Astrocyte (in vitro differentiated cells and primary cell): ENCODE results near the gene RFX1. TPM values are rescaled to one million over a fixed set of nuclear protein-coding genes. Genes with fewer than 3 reads are reported as not detected.

Experiments used
- DNase-seq: peaks from one replicate; pipeline ENCODE4 v3.0.0-alpha.2; 2010; ENCODE audit warnings: low read depth
- FAIRE-seq: peaks from 2 replicates; lab custom pipeline; 2011; peaks lifted over from hg19 to GRCh38; lab: Jason Lieb, UNC
- H2AFZ ChIP-seq: 2 replicates; pipeline ENCODE4 v1.6.0; 2012; ENCODE audit warnings: low read depth, low read length, inconsistent platforms
- H3K27ac ChIP-seq: 2 replicates; pipeline ENCODE4 v1.5.1; 2011; ENCODE audit warnings: low read depth, low read length, inconsistent platforms
- H3K27me3 ChIP-seq: 2 replicates; pipeline ENCODE4 v1.6.0; 2011; ENCODE audit warnings: low read length, inconsistent platforms; ENCODE audit not compliant: insufficient read depth
- H3K36me3 ChIP-seq: 2 replicates; pipeline ENCODE4 v1.5.1; 2011; ENCODE audit warnings: low read length, inconsistent platforms; ENCODE audit not compliant: insufficient read depth
- H3K4me1 ChIP-seq: 2 replicates; pipeline ENCODE4 v1.5.1; 2011; ENCODE audit warnings: low read length, inconsistent platforms; ENCODE audit not compliant: insufficient read depth
- H3K4me2 ChIP-seq: 2 replicates; pipeline ENCODE4 v1.6.0; 2012; ENCODE audit warnings: low read length, inconsistent platforms
- H3K4me3 ChIP-seq: 2 replicates; pipeline ENCODE4 v1.5.1; 2011; ENCODE audit warnings: low read depth, mild to moderate bottlenecking, low read length, inconsistent platforms; ENCODE audit not compliant: insufficient read depth
- H3K79me2 ChIP-seq: 2 replicates; pipeline ENCODE4 v1.6.0; 2012; ENCODE audit warnings: mild to moderate bottlenecking, low read length, inconsistent platforms; ENCODE audit not compliant: insufficient read depth
- H3K9ac ChIP-seq: 2 replicates; pipeline ENCODE4 v1.6.0; 2012; ENCODE audit warnings: mild to moderate bottlenecking, low read length, inconsistent platforms
- H3K9me3 ChIP-seq: 2 replicates; pipeline ENCODE4 v1.5.1; 2012; ENCODE audit warnings: low read depth, mild to moderate bottlenecking, low read length, inconsistent platforms; ENCODE audit not compliant: insufficient read depth
- H4K20me1 ChIP-seq: 2 replicates; pipeline ENCODE4 v1.6.0; 2012; ENCODE audit warnings: low read length, inconsistent platforms; ENCODE audit not compliant: insufficient read depth
- H3K27ac Mint-ChIP-seq: one replicate; pipeline ENCODE4 v1.8.0; 2021; ENCODE audit warnings: mild to moderate bottlenecking, mixed read lengths; ENCODE audit not compliant: unreplicated experiment
- H3K27me3 Mint-ChIP-seq: one replicate; pipeline ENCODE4 v1.8.0; 2021; ENCODE audit warnings: low read depth, mixed read lengths; ENCODE audit not compliant: unreplicated experiment
- H3K36me3 Mint-ChIP-seq: one replicate; pipeline ENCODE4 v1.8.0; 2021; ENCODE audit warnings: low read depth, mixed read lengths; ENCODE audit not compliant: unreplicated experiment
- H3K4me1 Mint-ChIP-seq: one replicate; pipeline ENCODE4 v1.8.0; 2021; ENCODE audit warnings: low read depth, mixed read lengths; ENCODE audit not compliant: unreplicated experiment
- H3K4me3 Mint-ChIP-seq: one replicate; pipeline ENCODE4 v1.8.0; 2021; ENCODE audit warnings: mild to moderate bottlenecking, moderate library complexity, mixed read lengths; ENCODE audit not compliant: unreplicated experiment
- H3K9me3 Mint-ChIP-seq: one replicate; pipeline ENCODE4 v1.8.0; 2021; ENCODE audit warnings: mild to moderate bottlenecking, mixed read lengths; ENCODE audit not compliant: unreplicated experiment
- EZH2 ChIP-seq: IDR thresholded peaks from 2 replicates; pipeline ENCODE4 v1.6.1; 2012; ENCODE audit warnings: mild to moderate bottlenecking, low read length, inconsistent platforms; ENCODE audit not compliant: insufficient read depth
- total RNA-seq: library from RNA; stranded (reverse); gene quantifications from 2 replicates; pipeline ENCODE4 v1.2.1, GENCODE V29; 2021
- TF ChIP-seq, protein P1 (sequence below): IDR thresholded peaks from 2 replicates; pipeline ENCODE4 v1.5.1; 2011; ENCODE audit warnings: low read depth, mild to moderate bottlenecking, inconsistent platforms, low read length, moderate library complexity; ENCODE audit not compliant: insufficient read depth

RFX1 gene
- total RNA-seq, 1 donor from 2014 or later: 11.8 TPM

DNA sequence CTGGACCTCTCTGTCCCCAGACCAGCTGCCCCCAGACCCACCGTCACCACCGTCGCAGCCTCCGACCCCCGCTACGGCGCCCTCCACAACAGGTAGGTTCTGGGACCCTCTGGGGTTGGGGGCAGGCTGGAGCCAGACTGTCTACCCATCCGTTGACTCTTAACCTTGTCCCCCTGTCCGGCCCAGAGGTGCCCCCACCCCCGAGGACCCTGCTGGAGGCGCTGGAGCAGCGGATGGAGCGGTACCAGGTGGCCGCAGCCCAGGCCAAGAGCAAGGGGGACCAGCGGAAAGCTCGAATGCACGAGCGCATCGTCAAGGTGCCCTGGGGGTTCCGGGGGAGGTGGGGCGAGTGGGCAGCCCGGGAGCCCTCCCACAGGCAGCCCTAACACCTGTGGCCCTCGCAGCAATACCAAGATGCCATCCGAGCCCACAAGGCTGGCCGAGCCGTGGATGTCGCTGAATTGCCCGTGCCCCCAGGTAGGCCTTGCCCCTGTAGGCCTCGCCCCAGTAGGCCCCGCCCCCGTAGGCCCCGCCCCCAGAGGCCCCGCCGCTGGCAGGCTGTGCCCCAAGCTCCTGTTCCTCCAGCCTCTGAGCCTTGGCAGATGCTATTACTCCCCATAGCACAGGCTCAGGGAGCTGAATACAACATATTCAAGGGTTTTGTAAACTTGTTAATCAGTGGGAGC is 87.3 kb downstream of the RFX1 start:
- peaks cover 7% of the 10 kb centered on the region for H3K9me3 ChIP-seq
- no peak overlapping the region for H2AFZ ChIP-seq
- H3K4me3 ChIP-seq: no peak overlapping the region
- no peaks in the 10 kb centered on the region for H3K79me2 ChIP-seq
- H3K4me1 ChIP-seq: no peaks in the 10 kb centered on the region
- no peaks in the 10 kb centered on the region for H3K27me3 Mint-ChIP-seq
- no peaks in the 10 kb centered on the region for H3K36me3 ChIP-seq
- no peaks in the 10 kb centered on the region for H3K27me3 ChIP-seq
- H3K27ac ChIP-seq: no peak overlapping the region
- no peaks in the 10 kb centered on the region for H3K9me3 Mint-ChIP-seq
- no peak overlapping the region for H3K27ac Mint-ChIP-seq
- H3K4me3 Mint-ChIP-seq: no peak overlapping the region
- DNase-seq (no peak), FAIRE-seq (no peak)
- no peak overlapping the region for H3K4me2 ChIP-seq
- no peak overlapping the region for H3K9ac ChIP-seq
- H3K36me3 Mint-ChIP-seq: peaks cover 38% of the 10 kb centered on the region
- H4K20me1 ChIP-seq: no peaks in the 10 kb centered on the region
- no peaks in the 10 kb centered on the region for H3K4me1 Mint-ChIP-seq
- TF ChIP-seq EZH2: no peak
- TF ChIP-seq, protein P1, sequence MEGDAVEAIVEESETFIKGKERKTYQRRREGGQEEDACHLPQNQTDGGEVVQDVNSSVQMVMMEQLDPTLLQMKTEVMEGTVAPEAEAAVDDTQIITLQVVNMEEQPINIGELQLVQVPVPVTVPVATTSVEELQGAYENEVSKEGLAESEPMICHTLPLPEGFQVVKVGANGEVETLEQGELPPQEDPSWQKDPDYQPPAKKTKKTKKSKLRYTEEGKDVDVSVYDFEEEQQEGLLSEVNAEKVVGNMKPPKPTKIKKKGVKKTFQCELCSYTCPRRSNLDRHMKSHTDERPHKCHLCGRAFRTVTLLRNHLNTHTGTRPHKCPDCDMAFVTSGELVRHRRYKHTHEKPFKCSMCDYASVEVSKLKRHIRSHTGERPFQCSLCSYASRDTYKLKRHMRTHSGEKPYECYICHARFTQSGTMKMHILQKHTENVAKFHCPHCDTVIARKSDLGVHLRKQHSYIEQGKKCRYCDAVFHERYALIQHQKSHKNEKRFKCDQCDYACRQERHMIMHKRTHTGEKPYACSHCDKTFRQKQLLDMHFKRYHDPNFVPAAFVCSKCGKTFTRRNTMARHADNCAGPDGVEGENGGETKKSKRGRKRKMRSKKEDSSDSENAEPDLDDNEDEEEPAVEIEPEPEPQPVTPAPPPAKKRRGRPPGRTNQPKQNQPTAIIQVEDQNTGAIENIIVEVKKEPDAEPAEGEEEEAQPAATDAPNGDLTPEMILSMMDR: no peak

DNA sequence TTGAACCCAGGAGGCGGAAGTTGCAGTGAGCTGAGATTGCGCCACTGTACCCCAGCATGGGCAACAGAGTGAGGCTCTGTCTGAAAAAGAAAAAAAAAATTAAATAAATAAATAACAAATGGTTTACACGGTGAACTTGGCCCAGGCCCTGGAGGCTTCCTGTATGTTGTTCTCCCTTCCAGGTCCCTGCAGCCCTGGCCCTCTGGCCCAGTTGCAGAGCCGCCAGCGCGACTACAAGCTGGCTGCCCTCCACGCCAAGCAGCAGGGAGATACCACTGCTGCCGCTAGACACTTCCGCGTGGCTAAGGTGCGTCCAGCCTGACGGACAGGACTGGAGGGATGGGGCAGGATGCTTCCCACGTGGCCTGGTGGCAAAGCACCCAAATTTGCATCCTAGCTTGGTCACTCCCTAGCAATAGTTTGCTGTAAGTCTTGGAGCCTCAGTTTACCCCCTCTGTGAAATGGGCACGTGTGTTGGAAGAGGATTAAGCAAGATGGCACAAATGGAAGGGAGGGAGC is 88.2 kb downstream of the RFX1 start:
- H3K4me3 Mint-ChIP-seq: no peak overlapping the region
- H3K9ac ChIP-seq: no peak overlapping the region
- H3K9me3 ChIP-seq: peaks cover 7% of the 10 kb centered on the region
- H3K36me3 Mint-ChIP-seq: peaks cover 33% of the 10 kb centered on the region
- TF ChIP-seq, protein P1: no peak
- TF ChIP-seq EZH2: no peak
- no peak for DNase-seq
- no peak overlapping the region for H2AFZ ChIP-seq
- H3K79me2 ChIP-seq: no peaks in the 10 kb centered on the region
- no peak overlapping the region for H3K27ac Mint-ChIP-seq
- no peaks in the 10 kb centered on the region for H3K4me1 ChIP-seq
- H3K9me3 Mint-ChIP-seq: no peaks in the 10 kb centered on the region
- H3K27ac ChIP-seq: no peak overlapping the region
- no peaks in the 10 kb centered on the region for H3K27me3 Mint-ChIP-seq
- H3K4me1 Mint-ChIP-seq: no peaks in the 10 kb centered on the region
- no peak for FAIRE-seq
- no peak overlapping the region for H3K4me3 ChIP-seq
- no peak overlapping the region for H3K4me2 ChIP-seq
- no peaks in the 10 kb centered on the region for H3K27me3 ChIP-seq
- H3K36me3 ChIP-seq: no peaks in the 10 kb centered on the region
- H4K20me1 ChIP-seq: no peaks in the 10 kb centered on the region

DNA sequence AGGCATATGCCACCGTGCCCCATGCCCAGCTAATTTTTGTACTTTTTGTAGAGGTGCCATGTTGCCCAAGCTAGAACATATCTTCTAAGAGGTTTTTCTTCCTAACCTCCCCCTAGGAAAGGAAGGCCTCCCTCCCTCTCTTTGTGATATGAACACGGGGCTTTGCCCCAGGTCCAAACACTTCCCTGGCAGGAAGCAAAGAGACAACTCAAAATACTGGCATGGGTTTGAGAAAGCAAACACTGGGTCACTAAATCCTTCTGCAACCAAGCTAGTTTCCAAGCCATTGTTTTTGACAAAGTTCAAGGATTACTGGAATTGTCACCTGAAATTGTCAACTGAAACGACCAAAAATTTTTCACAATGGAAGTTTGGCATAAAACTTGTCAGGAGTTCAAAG is 91.3 kb downstream of the RFX1 start:
- DNase-seq (no peak), FAIRE-seq (no peak)
- H3K27ac ChIP-seq: no peak overlapping the region
- H3K9me3 ChIP-seq: no peaks in the 10 kb centered on the region
- no peak overlapping the region for H3K4me3 ChIP-seq
- H3K9ac ChIP-seq: no peak overlapping the region
- H4K20me1 ChIP-seq: no peaks in the 10 kb centered on the region
- Mint-ChIP-seq H3K27me3 (no peaks in the 10 kb centered on the region), H3K4me3 (no peak overlapping the region), H3K9me3 (no peaks in the 10 kb centered on the region), H3K4me1 (no peaks in the 10 kb centered on the region), H3K27ac (no peak overlapping the region), H3K36me3 (peaks cover 17% of the 10 kb centered on the region)
- no peak for TF ChIP-seq EZH2
- TF ChIP-seq, protein P1: no peak
- no peaks in the 10 kb centered on the region for H3K79me2 ChIP-seq
- no peaks in the 10 kb centered on the region for H3K27me3 ChIP-seq
- no peak overlapping the region for H2AFZ ChIP-seq
- no peak overlapping the region for H3K4me2 ChIP-seq
- no peaks in the 10 kb centered on the region for H3K4me1 ChIP-seq
- no peaks in the 10 kb centered on the region for H3K36me3 ChIP-seq
